ENCODE measurements around the gene TRAPPC2L.
"Not testable (repeated sequence)": the region's sequence is repeated elsewhere in the genome, so short reads cannot be mapped to it uniquely, and the experiment has no call there.

The TRAPPC2L gene

GRCh38 chr16:88893127-88893968 is 36.4 kb downstream of the TRAPPC2L start:
- DNase-seq (ENCODE audit: low read depth): no peak

GRCh38 chr16:88894266-88894665 is 37.3 kb downstream of the TRAPPC2L start:
- DNase-seq (ENCODE audit: low read depth): not testable (repeated sequence)

DNA sequence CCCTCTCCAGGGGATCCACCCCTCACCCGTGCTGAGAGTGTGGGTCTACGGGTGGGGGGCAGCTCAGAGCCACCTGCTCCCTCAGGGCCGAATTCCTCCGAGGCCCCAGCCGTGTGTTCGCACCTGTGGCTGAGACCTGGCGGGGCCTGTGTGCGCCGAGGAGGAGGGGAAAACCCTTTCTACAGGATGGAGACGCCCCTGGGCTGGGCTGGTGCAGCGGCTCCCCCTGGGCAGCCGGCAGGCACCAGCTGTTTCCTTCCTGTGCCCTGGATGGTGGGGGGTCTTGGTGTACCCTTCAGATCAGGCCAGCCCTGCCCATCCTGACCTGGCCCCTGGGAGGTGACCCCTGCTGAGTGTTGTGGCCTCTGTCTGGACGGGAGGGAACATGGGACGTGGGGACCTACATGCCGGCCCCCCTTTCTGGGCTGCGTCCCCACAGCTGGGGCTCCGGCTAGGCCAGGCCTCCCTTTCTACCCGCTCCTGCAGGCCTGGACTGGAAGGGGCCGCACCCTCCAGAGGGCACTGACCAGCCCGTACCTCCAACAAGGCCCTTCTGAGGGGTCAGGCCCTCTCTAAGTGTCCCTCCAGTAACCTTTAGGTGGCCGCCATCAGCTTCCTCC is 37.9 kb downstream of the TRAPPC2L start:
- no peak for DNase-seq (ENCODE audit: low read depth)

DNA sequence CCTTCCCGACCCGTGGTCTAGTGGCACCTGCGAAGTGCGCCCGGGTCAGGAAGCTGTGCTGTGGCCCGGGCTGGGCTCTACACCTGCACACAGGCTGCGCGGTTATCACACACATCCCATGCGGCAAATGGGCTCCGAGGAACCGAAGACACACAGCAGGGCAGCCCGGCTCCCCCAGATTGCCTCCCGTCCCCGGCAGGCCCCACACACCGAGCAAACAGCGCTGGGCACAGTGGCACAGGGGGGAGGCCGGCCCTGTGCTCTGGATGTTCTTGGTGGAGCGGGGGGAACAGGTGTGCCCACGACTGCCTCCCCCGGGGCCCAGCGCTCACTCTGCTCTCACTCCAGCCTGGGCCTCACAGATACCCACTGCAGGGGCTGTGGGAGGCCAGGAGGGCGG is 38.4 kb downstream of the TRAPPC2L start:
- DNase-seq (ENCODE audit: low read depth): no peak

GRCh38 chr16:88896238-88897070 is 39.5 kb downstream of the TRAPPC2L start:
- no peak for DNase-seq (ENCODE audit: low read depth)

GRCh38 chr16:88897696-88898425 is 40.9 kb downstream of the TRAPPC2L start:
- DNase-seq (ENCODE audit: low read depth): no peak

DNA sequence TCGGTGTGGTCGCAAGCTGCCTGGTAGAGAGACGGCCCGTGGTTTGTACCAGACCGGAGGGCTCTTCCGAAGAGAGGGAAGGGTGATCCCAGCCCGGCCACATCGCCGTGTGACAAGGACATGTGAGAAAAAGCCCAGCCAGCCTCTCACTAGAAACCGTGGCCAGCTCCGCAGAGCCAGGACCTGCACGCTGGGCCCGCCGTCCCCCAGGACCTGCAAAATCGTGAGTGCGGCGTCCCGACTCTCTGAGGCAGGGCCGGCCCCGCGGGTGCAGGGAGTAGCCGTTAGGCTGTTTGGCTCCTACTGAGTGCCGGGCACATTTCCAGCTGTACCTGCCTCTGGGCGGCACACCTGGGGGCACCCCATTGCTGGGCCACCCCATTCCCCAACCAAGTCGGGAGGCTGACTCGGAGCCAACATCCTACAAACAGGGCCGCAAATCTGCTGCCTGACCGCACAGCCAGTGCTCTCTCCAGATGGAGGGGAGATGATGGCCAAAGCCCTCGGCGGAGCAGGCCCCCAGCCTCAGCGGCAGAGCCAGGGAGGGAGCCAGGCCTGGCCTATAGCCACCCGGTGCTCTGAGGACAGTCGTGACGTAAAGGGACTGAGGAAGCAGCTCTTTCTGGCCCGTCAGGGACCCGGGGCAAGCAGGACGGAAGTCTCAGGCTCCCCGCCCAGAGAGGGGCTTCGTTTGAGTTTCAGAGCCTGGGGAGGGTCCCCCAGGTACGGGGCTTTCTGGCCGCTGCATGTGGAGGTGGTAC is 43.2 kb downstream of the TRAPPC2L start:
- DNase-seq (ENCODE audit: low read depth): no peak

DNA sequence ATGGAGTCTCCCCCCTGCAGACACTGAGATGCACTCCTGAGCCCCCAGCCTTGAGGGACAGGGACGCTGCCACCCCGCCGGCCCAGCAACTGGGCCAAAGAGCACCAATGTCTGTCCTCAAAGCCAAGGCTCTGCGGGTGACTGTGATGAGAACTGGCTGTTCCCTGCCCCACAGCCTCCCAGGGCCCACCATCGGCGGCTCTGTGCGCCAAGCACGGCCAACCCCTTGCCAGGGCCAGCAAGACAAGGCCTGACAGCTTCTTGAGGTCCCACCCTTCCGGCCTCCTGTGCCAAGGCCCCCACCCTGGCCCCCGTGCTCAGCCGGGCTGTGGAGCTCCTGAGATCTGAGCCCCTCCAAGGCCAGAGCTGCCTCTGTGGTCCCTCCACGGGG is 43.7 kb downstream of the TRAPPC2L start:
- DNase-seq (ENCODE audit: low read depth): no peak

DNA sequence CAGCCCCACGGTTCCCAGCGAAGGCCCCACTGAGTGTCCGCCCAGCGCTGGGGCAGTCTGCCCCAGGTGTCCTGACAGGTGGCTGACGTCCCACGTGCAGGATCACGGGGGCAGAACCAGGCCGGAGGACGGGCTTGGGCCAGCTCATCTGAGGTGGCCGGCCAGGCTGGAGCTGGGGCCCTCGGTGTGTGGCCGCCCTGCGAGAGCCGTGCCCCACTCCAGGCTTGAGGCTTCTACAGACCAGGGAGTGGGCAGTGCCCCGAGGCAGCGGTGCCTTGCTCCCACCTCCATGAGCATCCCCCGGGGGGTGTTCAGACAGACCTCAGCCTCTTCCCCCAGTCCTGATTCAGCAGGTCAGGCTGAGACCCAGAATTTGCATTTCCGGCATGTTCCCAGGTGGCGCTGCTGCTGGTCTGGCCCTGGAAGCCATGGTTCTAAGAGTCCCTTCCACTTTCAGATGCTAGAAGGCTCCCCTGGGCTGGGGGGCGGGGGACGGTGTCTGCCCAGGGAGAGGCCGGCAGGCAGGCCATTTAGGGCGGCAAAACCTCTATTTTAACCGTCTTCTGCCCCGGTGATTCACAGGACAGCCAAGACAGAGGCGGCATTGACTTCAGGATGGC is 44.9 kb downstream of the TRAPPC2L start:
- no peak for DNase-seq (ENCODE audit: low read depth)

- DNase-seq (ENCODE audit: low read depth): no peak
Measured at GRCh38 chr16:88902744-88903143, 45.8 kb downstream of the TRAPPC2L start.

DNA sequence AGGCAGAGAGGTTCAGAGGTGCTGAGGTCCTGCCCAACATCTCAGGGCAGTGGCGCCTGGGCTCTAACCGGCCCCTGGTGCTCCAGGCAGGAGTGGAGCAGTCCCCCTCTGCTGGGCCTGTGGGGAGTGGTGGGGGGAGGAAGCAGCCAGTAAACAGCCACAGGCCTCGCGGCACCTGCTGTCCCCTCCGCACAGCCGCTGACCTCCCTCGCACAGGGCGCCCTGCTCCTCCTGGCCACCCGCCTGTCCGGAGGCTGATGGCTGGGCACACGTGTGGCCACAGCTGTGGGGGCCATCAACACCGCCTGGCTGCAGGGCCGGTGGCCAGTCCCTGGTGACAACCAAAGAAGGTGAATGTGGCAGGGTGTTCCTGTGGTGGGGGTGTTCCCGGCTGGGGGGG is 46.3 kb downstream of the TRAPPC2L start:
- no peak for DNase-seq (ENCODE audit: low read depth)

DNA sequence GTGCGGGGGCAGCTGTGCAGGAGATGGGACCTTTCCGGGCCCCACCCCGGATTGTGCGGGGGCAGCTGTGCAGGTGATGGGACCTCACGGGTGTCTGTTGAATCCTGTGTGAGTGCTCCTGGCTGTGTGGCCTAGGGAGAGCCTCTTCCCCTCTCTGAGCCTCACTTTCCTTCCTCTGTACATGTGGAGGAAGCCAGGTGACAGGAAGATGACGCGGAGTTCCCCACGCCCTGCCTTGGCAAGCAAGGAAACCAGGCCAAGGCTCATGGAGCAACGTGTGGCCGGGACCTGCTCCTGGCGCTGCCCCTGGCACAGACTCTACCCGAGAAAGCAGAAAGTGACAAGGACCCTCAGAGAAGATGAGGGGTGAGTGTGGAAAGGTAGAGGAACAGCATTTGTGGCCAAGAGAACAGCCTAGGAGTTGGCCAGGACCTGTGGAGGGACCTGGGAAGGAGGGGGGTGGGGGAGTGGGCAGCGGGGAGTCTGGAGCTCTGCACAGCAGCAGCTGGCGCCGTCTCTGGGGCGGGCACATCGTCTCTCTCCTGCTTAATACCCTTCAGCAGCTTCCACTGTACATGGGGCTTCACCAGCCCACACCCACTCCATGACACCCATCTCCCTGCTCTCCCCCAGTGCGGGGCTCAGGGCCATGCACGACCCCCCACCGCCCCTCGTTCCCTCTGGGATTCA is 47.9 kb downstream of the TRAPPC2L start:
- no peak for DNase-seq (ENCODE audit: low read depth)

- DNase-seq (ENCODE audit: low read depth): no peak
Measured at GRCh38 chr16:88905563-88905962, 48.6 kb downstream of the TRAPPC2L start.

DNA sequence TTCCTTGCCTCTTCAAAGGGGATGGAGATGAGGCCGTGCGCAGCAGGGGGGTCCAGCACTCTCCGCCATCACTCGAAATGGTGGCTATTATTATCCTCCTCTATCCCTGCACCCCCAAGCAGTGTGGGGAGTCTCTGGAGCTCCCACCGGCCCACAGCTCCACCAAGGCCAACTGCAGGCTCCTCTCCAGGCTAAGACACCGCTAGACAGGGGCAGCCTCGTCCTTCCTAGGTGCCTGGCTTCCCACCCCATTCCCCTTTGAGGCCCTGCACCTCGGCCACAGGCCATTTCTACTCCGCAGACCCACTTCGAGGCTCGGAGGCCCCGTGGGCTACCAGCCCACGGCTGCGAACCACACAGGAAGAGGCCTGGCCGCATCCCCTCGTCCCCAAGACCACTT is 49.1 kb downstream of the TRAPPC2L start:
- DNase-seq (ENCODE audit: low read depth): no peak

GRCh38 chr16:88906535-88907105 is 49.7 kb downstream of the TRAPPC2L start:
- DNase-seq (ENCODE audit: low read depth): no peak

GRCh38 chr16:88907768-88908167 is 50.8 kb downstream of the TRAPPC2L start:
- no peak for DNase-seq (ENCODE audit: low read depth)

GRCh38 chr16:88908307-88908706 is 51.4 kb downstream of the TRAPPC2L start:
- DNase-seq (ENCODE audit: low read depth): no peak

DNA sequence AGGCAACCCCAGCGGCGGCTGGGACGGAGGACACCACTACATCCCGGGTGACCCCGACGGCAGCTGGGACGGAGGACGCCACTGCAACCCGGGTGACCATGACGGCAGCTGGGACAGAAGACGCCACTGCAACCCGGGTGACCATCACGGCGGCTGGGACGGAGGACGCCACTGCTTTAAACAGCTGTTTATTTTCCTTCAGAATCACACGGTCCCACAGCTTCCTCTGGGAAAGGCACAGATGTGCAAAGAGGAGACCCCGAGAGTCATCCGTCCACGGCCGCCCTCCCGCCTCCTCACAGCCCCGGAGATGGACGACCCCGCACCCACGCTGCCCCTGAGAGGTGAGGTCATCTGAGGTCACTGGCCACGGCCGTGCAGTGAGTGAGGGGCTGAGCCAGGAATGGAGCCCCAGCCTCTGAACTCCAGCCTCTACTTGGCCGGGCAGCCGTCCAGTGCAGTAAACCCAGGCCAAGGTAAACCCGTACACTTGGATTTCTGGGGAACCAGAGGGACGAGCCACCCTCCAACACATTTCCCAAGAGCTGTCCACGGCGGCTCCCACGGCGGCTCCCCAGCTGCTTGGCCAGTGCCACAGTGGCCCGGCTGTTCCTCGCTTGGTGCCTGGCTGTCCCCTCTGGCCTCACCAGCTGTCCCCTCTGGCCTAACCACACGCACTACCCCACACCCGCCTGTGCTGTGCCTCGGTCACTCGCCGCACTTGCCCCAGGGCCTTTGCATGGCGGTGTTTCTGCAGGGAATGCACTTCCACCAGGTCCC is 52.7 kb downstream of the TRAPPC2L start:
- no peak for DNase-seq (ENCODE audit: low read depth)
